ENCODE results near the gene SULT1C3.

GRCh38 chr2:108228537-108228936 is 11.2 kb upstream of the SULT1C3 start:
- TF ChIP-seq POLR2A (IDR thresholded peaks at IDR 0.05) (no peak), CTCF (IDR thresholded peaks at IDR 0.05) (no peak)

Data from testis (tissue), 2 donors.